ENCODE results near the gene LDLRAD3.
"Not testable (repeated sequence)": the region's sequence is repeated elsewhere in the genome, so short reads cannot be mapped to it uniquely, and the experiment has no call there.

The LDLRAD3 gene

GRCh38 chr11:36045945-36046344 is 102.1 kb downstream of the LDLRAD3 start:
- not testable (repeated sequence) for DNase-seq (ENCODE audit: low read depth, low spot score)

- DNase-seq (ENCODE audit: low read depth, low spot score), result no peak
These were observed 103.1 kb downstream of the LDLRAD3 start for GRCh38 chr11:36046932-36047331.

GRCh38 chr11:36047344-36047743 is 103.5 kb downstream of the LDLRAD3 start:
- no peak for DNase-seq (ENCODE audit: low read depth, low spot score)

- DNase-seq (ENCODE audit: low read depth, low spot score), result no peak
These were observed 104.8 kb downstream of the LDLRAD3 start for GRCh38 chr11:36048496-36049247.

GRCh38 chr11:36051235-36052144 is 107.6 kb downstream of the LDLRAD3 start:
- no peak for DNase-seq (ENCODE audit: low read depth, low spot score)

GRCh38 chr11:36053281-36053680 is 109.4 kb downstream of the LDLRAD3 start:
- no peak for DNase-seq (ENCODE audit: low read depth, low spot score)

- DNase-seq (ENCODE audit: low read depth, low spot score), result no peak
These were observed 110.0 kb downstream of the LDLRAD3 start for GRCh38 chr11:36053862-36054261.

GRCh38 chr11:36054628-36055027 is 110.8 kb downstream of the LDLRAD3 start:
- DNase-seq (ENCODE audit: low read depth, low spot score), result no peak

GRCh38 chr11:36056160-36056751 is 112.4 kb downstream of the LDLRAD3 start:
- no peak for DNase-seq (ENCODE audit: low read depth, low spot score)

- no peak for DNase-seq (ENCODE audit: low read depth, low spot score)
These were observed 113.6 kb downstream of the LDLRAD3 start for GRCh38 chr11:36057379-36058042.

GRCh38 chr11:36059660-36060059 is 115.8 kb downstream of the LDLRAD3 start:
- no peak for DNase-seq (ENCODE audit: low read depth, low spot score)

GRCh38 chr11:36060926-36061325 is 117.1 kb downstream of the LDLRAD3 start:
- DNase-seq (ENCODE audit: low read depth, low spot score), result no peak

GRCh38 chr11:36061471-36061870 is 117.6 kb downstream of the LDLRAD3 start:
- DNase-seq (ENCODE audit: low read depth, low spot score), result no peak

GRCh38 chr11:36062796-36063365 is 119.0 kb downstream of the LDLRAD3 start:
- no peak for DNase-seq (ENCODE audit: low read depth, low spot score)

- no peak for DNase-seq (ENCODE audit: low read depth, low spot score)
These were observed 121.6 kb downstream of the LDLRAD3 start for GRCh38 chr11:36065436-36065835.

GRCh38 chr11:36066891-36067290 is 123.0 kb downstream of the LDLRAD3 start:
- no peak for DNase-seq (ENCODE audit: low read depth, low spot score)

GRCh38 chr11:36069576-36070212 is 125.8 kb downstream of the LDLRAD3 start:
- no peak for DNase-seq (ENCODE audit: low read depth, low spot score)

- DNase-seq (ENCODE audit: low read depth, low spot score), result no peak
These were observed 126.5 kb downstream of the LDLRAD3 start for GRCh38 chr11:36070213-36070953.

GRCh38 chr11:36070954-36071330 is 127.1 kb downstream of the LDLRAD3 start:
- no peak for DNase-seq (ENCODE audit: low read depth, low spot score)

GRCh38 chr11:36071917-36072500 is 128.1 kb downstream of the LDLRAD3 start:
- DNase-seq (ENCODE audit: low read depth, low spot score), result no peak
